Epithelial cell of proximal tubule (primary cell): ENCODE data around the gene THEMIS2. TPM values are rescaled to one million over a fixed set of nuclear protein-coding genes. Genes with fewer than 3 reads are reported as not detected.
"Not testable (repeated sequence)": the region's sequence is repeated elsewhere in the genome, so short reads cannot be mapped to it uniquely, and the experiment has no call there.

Source experiments
- DNase-seq: peaks from one replicate; pipeline ENCODE4 v3.0.0-alpha.2; 2011; ENCODE audit warnings: low read depth
- H3K4me3 ChIP-seq: 2 replicates; pipeline ENCODE4 v1.5.1; 2011; ENCODE audit warnings: low read depth, mild to moderate bottlenecking, low read length
- CTCF ChIP-seq: conservative IDR thresholded peaks from 2 replicates; pipeline ENCODE4 v1.5.1; 2012; ENCODE audit warnings: low read depth, mild to moderate bottlenecking, low read length
- total RNA-seq: library from RNA; depleted of rRNA; stranded (reverse); fragments of >200 nt; gene quantifications from 2 replicates; pipeline ENCODE4 v1.2.3, GENCODE V29; 2015

The THEMIS2 gene
- total RNA-seq, 1 donor from 2014 or later = 24.2 TPM

DNA sequence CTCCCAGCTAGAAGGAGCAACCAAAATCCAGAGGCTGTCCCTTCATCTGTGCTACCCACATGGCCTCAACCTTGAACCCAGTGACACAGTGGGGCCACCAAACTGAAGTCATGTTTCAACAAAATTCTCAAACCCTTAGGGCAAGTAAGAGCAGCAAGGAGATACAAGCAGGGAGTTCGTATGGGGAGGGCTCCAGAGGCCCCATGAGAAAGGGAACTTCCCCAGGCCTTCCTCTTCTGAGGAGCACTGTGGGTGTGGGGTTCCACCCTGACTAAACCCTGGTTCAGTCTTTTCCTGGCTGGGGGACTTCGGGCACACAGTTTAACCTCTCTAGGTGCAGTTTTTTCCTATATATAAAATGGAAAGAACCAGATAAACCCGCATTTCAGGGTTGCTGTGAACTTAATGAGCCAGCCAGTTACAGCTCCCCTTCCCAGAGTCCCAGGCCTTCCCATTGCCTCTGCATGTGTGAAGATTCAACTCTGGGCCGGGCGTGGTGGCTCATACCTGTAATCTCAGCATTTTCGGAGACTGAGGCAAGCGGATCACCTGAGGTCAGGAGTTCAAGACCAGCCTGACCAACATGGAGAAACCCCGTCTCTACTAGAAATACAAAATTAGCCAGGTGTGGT, 8.0 kb upstream of the THEMIS2 start:
- TF ChIP-seq CTCF = no peak
- H3K4me3 ChIP-seq = no peak overlapping the region
- DNase-seq = no peak

DNA sequence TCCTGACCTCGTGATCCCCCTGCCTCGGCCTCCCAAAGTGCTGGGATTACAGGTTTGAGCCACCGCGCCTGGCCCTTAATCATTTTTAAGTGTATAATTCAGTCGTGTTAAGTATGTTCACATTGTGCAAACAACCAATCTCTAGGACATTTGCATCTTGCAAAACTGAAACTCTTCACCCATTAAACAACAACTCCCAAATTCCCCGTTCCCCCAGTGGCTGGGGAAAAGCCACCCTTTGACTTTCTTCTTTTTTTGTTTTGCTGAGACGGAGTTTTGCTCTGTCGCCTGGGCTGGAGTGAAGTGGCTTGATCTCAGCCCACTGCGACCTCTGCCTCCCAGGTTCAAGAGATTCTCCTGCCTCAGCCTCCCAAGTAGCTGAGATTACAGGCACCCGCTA, 6.5 kb upstream of the THEMIS2 start:
- no peak for TF ChIP-seq CTCF
- DNase-seq = no peak
- no peak overlapping the region for H3K4me3 ChIP-seq

DNA sequence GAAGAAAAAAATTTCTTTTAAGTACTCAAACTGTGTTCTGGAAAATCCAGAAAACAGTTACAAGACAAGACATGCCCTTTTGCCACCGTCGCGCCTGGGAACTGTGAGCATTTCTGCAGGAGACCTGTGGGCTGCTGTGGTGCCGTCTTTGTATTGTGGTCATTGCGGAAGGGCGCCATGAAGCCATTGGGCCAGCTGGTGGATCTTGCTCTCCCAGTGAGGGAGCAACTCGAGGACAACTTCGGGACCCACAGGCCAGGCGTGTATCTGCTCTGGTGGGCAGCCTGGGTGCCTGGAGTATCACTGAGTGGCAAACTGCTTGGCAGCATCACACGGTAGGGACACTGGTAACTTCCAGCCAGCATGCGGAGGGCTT, 3.8 kb upstream of the THEMIS2 start:
- no peak for DNase-seq
- no peak overlapping the region for H3K4me3 ChIP-seq
- TF ChIP-seq CTCF = no peak

- no peak overlapping the region for H3K4me3 ChIP-seq
- TF ChIP-seq CTCF = no peak
- DNase-seq = no peak
These were observed 3.2 kb upstream of the THEMIS2 start for GRCh38 chr1:27868932-27869718.

GRCh38 chr1:27869719-27870085, 2.6 kb upstream of the THEMIS2 start:
- no peak for DNase-seq
- no peak overlapping the region for H3K4me3 ChIP-seq
- no peak for TF ChIP-seq CTCF

GRCh38 chr1:27871076-27871475, 1.3 kb upstream of the THEMIS2 start:
- H3K4me3 ChIP-seq, DNase-seq: not testable (repeated sequence)

- H3K4me3 ChIP-seq = peak overlapping the region; percentile 88
- TF ChIP-seq CTCF = no peak
- DNase-seq = no peak
These were observed 633 bp downstream of the THEMIS2 start for GRCh38 chr1:27872802-27873551.
